CD8-positive, alpha-beta memory T cell (primary cell): ENCODE data around the gene ANGPTL7. TPM values are rescaled to one million over a fixed set of nuclear protein-coding genes. Genes with fewer than 3 reads are reported as not detected.

ENCODE experiments used
- CTCF ChIA-PET: fragments of 350-600 bp; sonication (Branson Sonifier 250); formaldehyde crosslinking; loops from one replicate; lab custom pipeline; 2021; ENCODE audit warnings: antibody characterized with exemption; lab: Charles Lee
- POLR2A ChIA-PET: fragments of 350-600 bp; sonication (Branson Sonifier 250); formaldehyde crosslinking; loops from one replicate; lab custom pipeline; 2021; ENCODE audit warnings: antibody characterized with exemption; lab: Charles Lee
- DNase-seq, 5 donors: peaks; one replicate each; pipeline versions ENCODE4 v3.0.0 to v3.0.0-alpha.2; 2020 to 2022; ENCODE audit warnings: mixed read lengths in 1 of 5
- H3K27ac ChIP-seq: one replicate; pipeline ENCODE4 v1.7.0; 2013; ENCODE audit warnings: low read depth, mild to moderate bottlenecking, low read length, moderate library complexity
- H3K27me3 ChIP-seq: 2 replicates; pipeline ENCODE4 v1.7.0; 2013; ENCODE audit warnings: low read length, mild to moderate bottlenecking; ENCODE audit not compliant: insufficient read depth, poor library complexity, severe bottlenecking
- H3K36me3 ChIP-seq: 2 replicates; pipeline ENCODE4 v1.7.0; 2013; ENCODE audit warnings: mild to moderate bottlenecking, low read length, moderate library complexity; ENCODE audit not compliant: insufficient read depth
- H3K4me1 ChIP-seq: 2 replicates; pipeline ENCODE4 v1.7.0; 2013; ENCODE audit warnings: mild to moderate bottlenecking, low read length, moderate library complexity; ENCODE audit not compliant: insufficient read depth
- H3K4me3 ChIP-seq: 2 replicates; pipeline ENCODE4 v1.7.0; 2013; ENCODE audit warnings: mild to moderate bottlenecking, low read length
- H3K9me3 ChIP-seq: 2 replicates; pipeline ENCODE4 v1.7.0; 2013; ENCODE audit warnings: mild to moderate bottlenecking, low read length
- H3K27ac Mint-ChIP-seq, 8 donors: one replicate each; pipeline ENCODE4 v1.8.0; 2020 to 2021; ENCODE audit warnings: mixed read lengths in 8 of 8, mild to moderate bottlenecking in 6 of 8, inconsistent platforms in 3 of 8, moderate library complexity in 3 of 8
- H3K27me3 Mint-ChIP-seq, 2 donors: one replicate each; pipeline ENCODE4 v1.8.0; 2020 to 2021; ENCODE audit warnings: mixed read lengths in 2 of 2, mild to moderate bottlenecking in 1 of 2, moderate library complexity in 1 of 2
- H3K36me3 Mint-ChIP-seq, 3 donors: one replicate each; pipeline ENCODE4 v1.8.0; 2020 to 2021; ENCODE audit warnings: mixed read lengths in 3 of 3, inconsistent platforms in 1 of 3, mild to moderate bottlenecking in 1 of 3
- H3K4me1 Mint-ChIP-seq, 3 donors: one replicate each; pipeline ENCODE4 v1.8.0; 2020 to 2021; ENCODE audit warnings: mixed read lengths in 3 of 3, inconsistent platforms in 1 of 3, mild to moderate bottlenecking in 1 of 3
- H3K4me3 Mint-ChIP-seq, 7 donors: one replicate each; pipeline ENCODE4 v1.8.0; 2020 to 2021; ENCODE audit warnings: mixed read lengths in 7 of 7, mild to moderate bottlenecking in 6 of 7, moderate library complexity in 4 of 7, inconsistent platforms in 2 of 7
- H3K9me3 Mint-ChIP-seq, 5 donors: one replicate each; pipeline ENCODE4 v1.8.0; 2020 to 2022; ENCODE audit warnings: mixed read lengths in 5 of 5, mild to moderate bottlenecking in 3 of 5, moderate library complexity in 2 of 5, inconsistent platforms in 1 of 5
- polyA plus RNA-seq: library from polyadenylated mRNA; unstranded; fragments of 300-500 nt; fragmentation: Illumina TruSeq; gene quantifications from one replicate; pipeline ENCODE4 v1.2.3, GENCODE V29; 2021
- total RNA-seq, 2 experiments: library from RNA; stranded (reverse); gene quantifications; one replicate each; pipeline ENCODE4 v1.2.3, GENCODE V29; 2021

ANGPTL7 gene
- total and polyA plus RNA-seq, 3 experiments from 2014 or later, result not detected

- H3K36me3 ChIP-seq, result peaks cover 75% of the 10 kb centered on the region
- CTCF ChIA-PET, result interaction anchor here (1.0 to 1.5 kb wide), 2 partner anchors 151 to 174 kb away, joined by 4 read pairs; no protein-coding TSS in a partner anchor
Measured at GRCh38 chr1:11211925-11212587, 22.9 kb downstream of the ANGPTL7 start.

DNA sequence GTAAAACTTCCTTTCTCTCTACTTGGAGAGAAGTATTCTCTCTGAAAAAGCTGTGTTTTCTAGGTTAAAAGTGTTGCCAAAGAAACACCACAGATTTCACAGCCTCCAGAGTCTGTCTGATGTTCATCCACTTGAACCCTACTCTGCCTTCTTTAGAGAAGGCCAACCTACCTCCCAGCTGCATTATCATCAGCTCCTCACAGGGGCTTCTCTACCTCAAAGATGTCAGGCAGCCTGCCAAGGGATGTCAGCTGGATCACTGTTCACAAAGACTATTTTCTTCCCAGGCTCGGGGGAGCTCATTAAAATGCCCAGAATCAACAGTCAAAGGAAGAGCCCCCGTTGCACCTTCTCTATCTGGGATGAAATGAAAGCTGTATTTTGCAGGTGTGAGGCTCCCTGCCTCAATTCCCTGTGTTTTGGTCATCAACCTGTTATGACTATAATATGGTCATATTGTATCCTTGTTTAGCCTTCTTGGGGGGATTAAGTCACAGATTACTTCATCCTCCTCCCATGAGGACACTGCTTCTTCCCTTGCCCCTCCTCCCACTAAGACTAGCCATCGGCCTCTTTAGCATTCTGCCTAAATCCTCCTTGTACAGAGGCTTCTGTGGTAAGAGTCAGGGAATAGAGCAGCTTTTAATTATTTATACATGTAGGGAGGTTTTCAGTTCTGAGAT, 25.7 kb downstream of the ANGPTL7 start:
- ChIA-PET POLR2A (no interaction called here), CTCF (no interaction called here)
- Mint-ChIP-seq H3K4me3 (no peak overlapping the region), H3K9me3 (no peaks in the 10 kb centered on the region), H3K4me1 (no peaks in the 10 kb centered on the region), H3K36me3 (peaks cover 12 to 90% (median 45%) of the 10 kb centered on the region in 3 donors), H3K27ac (peak overlapping the region in 1 of 8 donors; percentile 58), H3K27me3 (no peaks in the 10 kb centered on the region)
- no peaks in the 10 kb centered on the region for H3K9me3 ChIP-seq
- DNase-seq, result no peak
- H3K4me3 ChIP-seq, result no peak overlapping the region
- no peak overlapping the region for H3K27ac ChIP-seq
- H3K4me1 ChIP-seq, result no peaks in the 10 kb centered on the region
- no peaks in the 10 kb centered on the region for H3K27me3 ChIP-seq
- H3K36me3 ChIP-seq, result peaks cover 67% of the 10 kb centered on the region

More at GRCh38 chr1:11211925-11212587, 22.9 kb downstream of the ANGPTL7 start:
- POLR2A ChIA-PET, result no interaction called here
- DNase-seq, result no peak
- Mint-ChIP-seq H3K27ac (peak overlapping the region in 1 of 8 donors; percentile 25), H3K4me3 (no peak overlapping the region), H3K9me3 (no peaks in the 10 kb centered on the region), H3K36me3 (peaks cover 12 to 95% (median 41%) of the 10 kb centered on the region in 3 donors), H3K4me1 (no peaks in the 10 kb centered on the region), H3K27me3 (no peaks in the 10 kb centered on the region)
- no peaks in the 10 kb centered on the region for H3K9me3 ChIP-seq
- no peaks in the 10 kb centered on the region for H3K4me1 ChIP-seq
- H3K4me3 ChIP-seq, result no peak overlapping the region
- no peak overlapping the region for H3K27ac ChIP-seq
- no peaks in the 10 kb centered on the region for H3K27me3 ChIP-seq

DNA sequence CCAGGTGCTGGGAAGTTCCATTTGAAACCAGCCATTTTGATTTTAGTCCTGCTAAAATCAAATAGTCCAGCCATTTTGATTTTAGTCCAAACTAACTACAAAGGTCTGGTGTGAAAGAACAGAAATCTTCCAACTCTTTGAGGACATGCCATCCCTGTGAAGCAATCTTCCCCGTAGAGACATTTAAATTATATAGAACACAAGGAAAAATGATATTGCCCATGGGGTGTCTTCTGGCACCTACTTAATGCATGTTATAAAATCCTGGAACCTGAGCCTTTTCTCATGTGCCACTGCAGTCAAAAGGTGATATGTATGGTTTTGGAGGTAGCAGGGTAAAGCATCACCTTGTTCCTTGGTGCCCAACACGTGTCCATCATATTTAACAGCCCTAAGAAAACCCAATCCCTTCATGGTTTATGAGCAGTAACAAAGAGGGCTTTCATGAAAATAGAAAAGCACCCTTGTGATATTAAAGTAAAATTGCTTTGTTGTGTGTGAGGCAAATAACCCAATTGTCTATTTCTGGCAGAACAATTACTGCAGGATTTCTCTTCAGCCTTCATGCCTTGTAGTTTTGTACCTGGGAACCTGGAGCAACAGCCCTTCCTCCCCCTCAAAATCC, 26.3 kb downstream of the ANGPTL7 start:
- no peak for DNase-seq
- Mint-ChIP-seq H3K36me3 (peaks cover 12 to 88% (median 44%) of the 10 kb centered on the region in 3 donors), H3K27ac (peak overlapping the region in 2 of 8 donors; percentile 8 to 64), H3K9me3 (no peaks in the 10 kb centered on the region), H3K4me3 (no peak overlapping the region), H3K27me3 (no peaks in the 10 kb centered on the region), H3K4me1 (no peaks in the 10 kb centered on the region)
- Histone ChIP-seq H3K4me3 (no peak overlapping the region), H3K36me3 (peaks cover 66% of the 10 kb centered on the region), H3K27ac (no peak overlapping the region), H3K4me1 (no peaks in the 10 kb centered on the region), H3K9me3 (no peaks in the 10 kb centered on the region), H3K27me3 (no peaks in the 10 kb centered on the region)
- POLR2A ChIA-PET, result no interaction called here
- CTCF ChIA-PET, result interaction anchor here (0.7 kb wide), 1 partner anchor 41 kb away, joined by 4 read pairs; no protein-coding TSS in a partner anchor

GRCh38 chr1:11216074-11216473, 26.9 kb downstream of the ANGPTL7 start:
- no peaks in the 10 kb centered on the region for H3K4me1 ChIP-seq
- Mint-ChIP-seq H3K4me3 (no peak overlapping the region), H3K27ac (peak overlapping the region in 3 of 8 donors; percentile 8 to 64 (median 34)), H3K4me1 (no peaks in the 10 kb centered on the region), H3K36me3 (peaks cover 12 to 85% (median 38%) of the 10 kb centered on the region in 3 donors), H3K27me3 (no peaks in the 10 kb centered on the region), H3K9me3 (no peaks in the 10 kb centered on the region)
- no peaks in the 10 kb centered on the region for H3K27me3 ChIP-seq
- ChIA-PET POLR2A (no interaction called here), CTCF (interaction anchor here (0.7 kb wide), 1 partner anchor 41 kb away, joined by 4 read pairs; no protein-coding TSS in a partner anchor)
- no peaks in the 10 kb centered on the region for H3K9me3 ChIP-seq
- H3K36me3 ChIP-seq, result peaks cover 60% of the 10 kb centered on the region
- no peak overlapping the region for H3K27ac ChIP-seq
- DNase-seq, result no peak
- no peak overlapping the region for H3K4me3 ChIP-seq

DNA sequence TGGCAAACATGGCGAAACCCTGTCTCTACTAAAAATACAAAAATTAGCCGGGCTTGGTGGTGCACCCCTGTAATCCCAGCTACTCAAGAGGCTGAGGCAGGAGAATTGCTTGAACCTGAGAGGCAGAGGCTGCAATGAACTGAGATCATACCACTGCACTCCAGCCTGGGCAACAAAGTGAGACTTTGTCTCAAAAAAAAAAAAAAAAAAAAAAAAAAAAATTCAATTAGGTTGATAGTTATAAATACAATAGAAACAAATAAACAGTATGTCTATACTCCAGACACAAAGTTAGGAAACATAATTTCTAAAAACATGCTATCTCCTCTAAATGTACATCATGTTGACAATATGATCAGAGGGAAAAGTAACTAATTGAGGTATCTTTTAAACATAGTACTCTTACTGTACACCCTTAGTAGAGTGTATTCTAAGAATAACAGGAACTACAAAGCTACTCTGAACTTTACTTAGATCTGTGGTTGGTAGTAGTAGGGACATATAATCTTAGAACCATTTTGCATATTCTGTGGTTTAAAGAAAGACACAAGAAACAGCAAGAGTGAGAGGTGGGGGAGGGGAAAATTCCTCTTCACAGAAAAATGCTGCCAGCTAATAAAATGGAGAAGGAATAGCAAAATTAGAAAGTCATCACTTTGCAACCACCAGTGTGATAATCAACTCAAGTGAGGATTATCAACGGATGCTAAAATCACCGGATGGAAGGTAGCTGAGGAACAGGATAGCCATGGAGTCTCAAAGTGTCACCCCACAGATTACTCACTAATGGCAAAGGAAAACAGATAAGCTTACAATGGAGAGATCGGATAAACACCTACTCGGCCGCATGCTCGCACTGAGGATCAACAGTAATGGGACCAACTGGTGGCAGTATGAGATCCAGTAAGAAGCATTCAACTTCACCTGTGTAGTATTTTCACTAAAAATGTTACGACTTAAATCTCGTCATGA, 38.2 kb downstream of the ANGPTL7 start:
- H3K36me3 Mint-ChIP-seq, result peaks cover 9 to 78% (median 38%) of the 10 kb centered on the region in 3 donors
- no peaks in the 10 kb centered on the region for H3K27me3 Mint-ChIP-seq
- no peak overlapping the region for H3K4me3 Mint-ChIP-seq
- H3K4me1 ChIP-seq, result peaks cover 5% of the 10 kb centered on the region
- no peak for DNase-seq
- H3K36me3 ChIP-seq, result peaks cover 41% of the 10 kb centered on the region
- H3K4me1 Mint-ChIP-seq, result peaks cover 7 to 27% (median 12%) of the 10 kb centered on the region in 3 donors
- CTCF ChIA-PET, result interaction anchor here (0.8 kb wide), 1 partner anchor 418 kb away, joined by 3 read pairs; no protein-coding TSS in a partner anchor
- no peak overlapping the region for H3K27ac ChIP-seq
- H3K9me3 ChIP-seq, result no peaks in the 10 kb centered on the region
- peak overlapping the region in 5 of 8 donors; percentile 7 to 56 (median 45) for H3K27ac Mint-ChIP-seq
- no peak overlapping the region for H3K4me3 ChIP-seq
- POLR2A ChIA-PET, result no interaction called here
- H3K9me3 Mint-ChIP-seq, result no peaks in the 10 kb centered on the region
- H3K27me3 ChIP-seq, result no peaks in the 10 kb centered on the region

- DNase-seq, result no peak
- ChIA-PET POLR2A (interaction anchor here (0.7 kb wide), 1 partner anchor 11 kb away, joined by 3 read pairs; no protein-coding TSS in a partner anchor), CTCF (interaction anchor here (1.3 kb wide), 1 partner anchor 191 kb away, joined by 4 read pairs; no protein-coding TSS in a partner anchor)
- no peak overlapping the region for H3K4me3 Mint-ChIP-seq
- H3K4me3 ChIP-seq, result no peak overlapping the region
- no peaks in the 10 kb centered on the region for H3K27me3 Mint-ChIP-seq
- peak overlapping the region in 2 of 8 donors; percentile 55 to 67 for H3K27ac Mint-ChIP-seq
- H3K4me1 Mint-ChIP-seq, result peaks cover 7 to 20% (median 11%) of the 10 kb centered on the region in 3 donors
- peaks cover 54% of the 10 kb centered on the region for H3K36me3 ChIP-seq
- no peaks in the 10 kb centered on the region for H3K9me3 Mint-ChIP-seq
- no peak overlapping the region for H3K27ac ChIP-seq
- H3K27me3 ChIP-seq, result no peaks in the 10 kb centered on the region
- peaks cover 15 to 83% (median 42%) of the 10 kb centered on the region in 3 donors for H3K36me3 Mint-ChIP-seq
- no peaks in the 10 kb centered on the region for H3K9me3 ChIP-seq
- H3K4me1 ChIP-seq, result peaks cover 5% of the 10 kb centered on the region
Measured at GRCh38 chr1:11229203-11229602, 40.0 kb downstream of the ANGPTL7 start.

GRCh38 chr1:11233208-11233607, 44.1 kb downstream of the ANGPTL7 start:
- no peaks in the 10 kb centered on the region for H3K27me3 Mint-ChIP-seq
- no peak overlapping the region for H3K4me3 Mint-ChIP-seq
- POLR2A ChIA-PET, result no interaction called here

More at GRCh38 chr1:11233208-11233607, 44.1 kb downstream of the ANGPTL7 start:
- H3K4me1 ChIP-seq, result no peaks in the 10 kb centered on the region
- Mint-ChIP-seq H3K36me3 (peaks cover 16 to 88% (median 33%) of the 10 kb centered on the region in 3 donors), H3K9me3 (no peaks in the 10 kb centered on the region), H3K4me1 (peaks cover 0 to 2% (median under 1%) of the 10 kb centered on the region in 3 donors), H3K27ac (no peak overlapping the region)
- no peak overlapping the region for H3K4me3 ChIP-seq
- DNase-seq, result no peak
- peaks cover 76% of the 10 kb centered on the region for H3K36me3 ChIP-seq
- no peaks in the 10 kb centered on the region for H3K27me3 ChIP-seq
- CTCF ChIA-PET, result no interaction called here
- no peak overlapping the region for H3K27ac ChIP-seq
- H3K9me3 ChIP-seq, result no peaks in the 10 kb centered on the region
